GM18873 (cell line): ENCODE measurements around the gene NGF.
A peak's percentile ranks its signal among the peaks of the same experiment; 100 is the strongest.
"Not testable (repeated sequence)": the region's sequence is repeated elsewhere in the genome, so short reads cannot be mapped to it uniquely, and the experiment has no call there.

ENCODE experiments used
- ATAC-seq: cut with Tn5 transposase; IDR thresholded peaks from one replicate; pipeline ENCODE4 v1.9.1; 2021; ENCODE audit warnings: mild to moderate bottlenecking, moderate library complexity, moderate number of reproducible peaks; ENCODE audit not compliant: unreplicated experiment, low FRiP score

The NGF gene

GRCh38 chr1:115311474-115311989 is 26.5 kb downstream of the NGF start:
- ATAC-seq, result no peak

GRCh38 chr1:115310581-115311473 is 27.2 kb downstream of the NGF start:
- no peak for ATAC-seq

GRCh38 chr1:115309504-115309903 is 28.5 kb downstream of the NGF start:
- not testable (repeated sequence) for ATAC-seq

- no peak for ATAC-seq
Observed at GRCh38 chr1:115308969-115309368, 29.1 kb downstream of the NGF start.

GRCh38 chr1:115307661-115308060 is 30.4 kb downstream of the NGF start:
- no peak for ATAC-seq

GRCh38 chr1:115306146-115306545 is 31.9 kb downstream of the NGF start:
- no peak for ATAC-seq

GRCh38 chr1:115303364-115303763 is 34.7 kb downstream of the NGF start:
- ATAC-seq, result no peak

GRCh38 chr1:115302390-115302961 is 35.6 kb downstream of the NGF start:
- no peak for ATAC-seq

- no peak for ATAC-seq
Observed at GRCh38 chr1:115301438-115302020, 36.5 kb downstream of the NGF start.

- no peak for ATAC-seq
Observed at GRCh38 chr1:115300087-115300876, 37.8 kb downstream of the NGF start.

GRCh38 chr1:115299266-115299665 is 38.8 kb downstream of the NGF start:
- ATAC-seq, result no peak

GRCh38 chr1:115296981-115297380 is 41.1 kb downstream of the NGF start:
- peak; percentile 90 for ATAC-seq

- no peak for ATAC-seq
Observed at GRCh38 chr1:115295904-115296696, 41.9 kb downstream of the NGF start.

GRCh38 chr1:115293899-115294298 is 44.1 kb downstream of the NGF start:
- ATAC-seq, result no peak

GRCh38 chr1:115293006-115293405 is 45.0 kb downstream of the NGF start:
- ATAC-seq, result no peak

- no peak for ATAC-seq
Observed at GRCh38 chr1:115291741-115292140, 46.3 kb downstream of the NGF start.

- no peak for ATAC-seq
Observed at GRCh38 chr1:115289940-115290339, 48.1 kb downstream of the NGF start.

- ATAC-seq, result no peak
Observed at GRCh38 chr1:115288591-115289198, 49.4 kb downstream of the NGF start.

- ATAC-seq, result no peak
Observed at GRCh38 chr1:115286431-115287205, 51.4 kb downstream of the NGF start.
